Measurements from ENCODE around the gene C11orf24.

The C11orf24 gene

GRCh38 chr11:68266121-68266891 is 5.5 kb downstream of the C11orf24 start:
- Histone ChIP-seq H2AFZ (ENCODE audit: low read length) (no peak overlapping the region), H3K9me3 (ENCODE audit: insufficient read depth, low read depth, low read length) (no peaks in the 10 kb centered on the region), H3F3A (ENCODE audit: low read depth) (no peaks in the 10 kb centered on the region), H3K4me2 (ENCODE audit: low read depth, low read length, poor library complexity, severe bottlenecking) (no peak overlapping the region), H3K36me3 (ENCODE audit: insufficient read depth, low read length) (no peaks in the 10 kb centered on the region; the same call in 1 of the 2 replicates), H3K4me1 (ENCODE audit: insufficient read depth, low read length, poor library complexity, severe bottlenecking) (peaks cover 5% of the 10 kb centered on the region), H3K9ac (ENCODE audit: low read depth, low read length, poor library complexity, severe bottlenecking) (no peak overlapping the region), H3K4me3 (ENCODE audit: low read length, poor library complexity, severe bottlenecking) (no peak overlapping the region), H3K9me2 (replicated peaks; ENCODE audit: low read depth, low read length) (no peaks in the 10 kb centered on the region), H3K79me2 (ENCODE audit: insufficient read depth, low read length) (0 out of 2 replicates have a peak, but pooled peaks cover 7% of the 10 kb centered on the region), H4K20me1 (ENCODE audit: insufficient read depth, low read length, poor library complexity, severe bottlenecking) (no peaks in the 10 kb centered on the region), H3K27me3 (ENCODE audit: insufficient read depth, low read length, poor library complexity, severe bottlenecking) (no peaks in the 10 kb centered on the region)
- TF ChIP-seq EZH2phosphoT487 (IDR thresholded peaks at IDR 0.05; ENCODE audit: borderline replicate concordance) (no peak), CTCF (conservative IDR thresholded peaks at IDR 0.05; ENCODE audit: low read length) (no peak)

- H4K20me1 ChIP-seq (ENCODE audit: insufficient read depth, low read length, poor library complexity, severe bottlenecking): no peaks in the 10 kb centered on the region
- no peaks in the 10 kb centered on the region for H3K4me1 ChIP-seq (ENCODE audit: insufficient read depth, low read length, poor library complexity, severe bottlenecking)
- no peaks in the 10 kb centered on the region for H3K9me3 ChIP-seq (ENCODE audit: insufficient read depth, low read depth, low read length)
- no peak overlapping the region for H3K4me3 ChIP-seq (ENCODE audit: low read length, poor library complexity, severe bottlenecking)
- no peaks in the 10 kb centered on the region; the same call in 1 of the 2 replicates for H3K36me3 ChIP-seq (ENCODE audit: insufficient read depth, low read length)
- no peaks in the 10 kb centered on the region for H3K9me2 ChIP-seq (replicated peaks; ENCODE audit: low read depth, low read length)
- no peak overlapping the region for H3K4me2 ChIP-seq (ENCODE audit: low read depth, low read length, poor library complexity, severe bottlenecking)
- H3K79me2 ChIP-seq (ENCODE audit: insufficient read depth, low read length): no peaks in the 10 kb centered on the region
- no peaks in the 10 kb centered on the region for H3F3A ChIP-seq (ENCODE audit: low read depth)
- H3K27me3 ChIP-seq (ENCODE audit: insufficient read depth, low read length, poor library complexity, severe bottlenecking): no peaks in the 10 kb centered on the region
- TF ChIP-seq CTCF (conservative IDR thresholded peaks at IDR 0.05; ENCODE audit: low read length): no peak
- no peak for TF ChIP-seq EZH2phosphoT487 (IDR thresholded peaks at IDR 0.05; ENCODE audit: borderline replicate concordance)
- no peak overlapping the region for H2AFZ ChIP-seq (ENCODE audit: low read length)
- H3K9ac ChIP-seq (ENCODE audit: low read depth, low read length, poor library complexity, severe bottlenecking): no peak overlapping the region
Measured at GRCh38 chr11:68264741-68265540, 6.8 kb downstream of the C11orf24 start.

GRCh38 chr11:68264244-68264643 is 7.5 kb downstream of the C11orf24 start:
- no peaks in the 10 kb centered on the region; the same call in 1 of the 2 replicates for H3K36me3 ChIP-seq (ENCODE audit: insufficient read depth, low read length)

More at GRCh38 chr11:68264244-68264643, 7.5 kb downstream of the C11orf24 start:
- no peaks in the 10 kb centered on the region for H3K4me1 ChIP-seq (ENCODE audit: insufficient read depth, low read length, poor library complexity, severe bottlenecking)
- H3K79me2 ChIP-seq (ENCODE audit: insufficient read depth, low read length): no peaks in the 10 kb centered on the region
- no peak for TF ChIP-seq EZH2phosphoT487 (IDR thresholded peaks at IDR 0.05; ENCODE audit: borderline replicate concordance)
- TF ChIP-seq CTCF (conservative IDR thresholded peaks at IDR 0.05; ENCODE audit: low read length): no peak
- no peak overlapping the region for H3K9ac ChIP-seq (ENCODE audit: low read depth, low read length, poor library complexity, severe bottlenecking)
- no peaks in the 10 kb centered on the region for H4K20me1 ChIP-seq (ENCODE audit: insufficient read depth, low read length, poor library complexity, severe bottlenecking)
- no peaks in the 10 kb centered on the region for H3F3A ChIP-seq (ENCODE audit: low read depth)
- no peak overlapping the region for H2AFZ ChIP-seq (ENCODE audit: low read length)
- H3K27me3 ChIP-seq (ENCODE audit: insufficient read depth, low read length, poor library complexity, severe bottlenecking): no peaks in the 10 kb centered on the region
- no peaks in the 10 kb centered on the region for H3K9me3 ChIP-seq (ENCODE audit: insufficient read depth, low read depth, low read length)
- no peaks in the 10 kb centered on the region for H3K9me2 ChIP-seq (replicated peaks; ENCODE audit: low read depth, low read length)
- H3K4me3 ChIP-seq (ENCODE audit: low read length, poor library complexity, severe bottlenecking): no peak overlapping the region
- no peak overlapping the region for H3K4me2 ChIP-seq (ENCODE audit: low read depth, low read length, poor library complexity, severe bottlenecking)

All from Loucy (cell line).